ENCODE results near the gene ZNRD2.

- TF ChIP-seq CREM (IDR thresholded peaks at IDR 0.05; ENCODE audit: low read depth): no peak
- TF ChIP-seq NFYB (IDR thresholded peaks at IDR 0.05; ENCODE audit: insufficient read depth, low read depth, low read length): no peak
- TF ChIP-seq CTCF (IDR thresholded peaks at IDR 0.05 in 2 of 3, conservative IDR thresholded peaks at IDR 0.05 in 1 of 3; ENCODE audit: control insufficient read depth in 2 of 3, extremely low read depth in 1 of 3, insufficient read depth in 1 of 3, low read depth in 3 of 3, low read length in 3 of 3): no peak
- TF ChIP-seq EP300 (IDR thresholded peaks at IDR 0.05; ENCODE audit: borderline replicate concordance in 1 of 2, control insufficient read depth in 1 of 2, low read depth in 2 of 2, low read length in 2 of 2): no peak
- TF ChIP-seq EGR1 (IDR thresholded peaks at IDR 0.05; ENCODE audit: borderline replicate concordance in 1 of 2, low read depth in 2 of 2, low read length in 2 of 2): no peak
- TF ChIP-seq HDAC2 (IDR thresholded peaks at IDR 0.05): no peak
Measured at GRCh38 chr11:65532388-65533064, 37.8 kb upstream of the ZNRD2 start.
